ENCODE results near the gene PATJ.

Gene PATJ

GRCh38 chr1:61797045-61797755 is 54.9 kb downstream of the PATJ start:
- no peak for TF ChIP-seq REST (IDR thresholded peaks at IDR 0.05; ENCODE audit: insufficient read depth in 1 of 2, low read depth in 2 of 2, low read length in 2 of 2)
- no peak for TF ChIP-seq FOXP2 (optimal IDR thresholded peaks at IDR 0.05; ENCODE audit: borderline replicate concordance, extremely low read depth, extremely low read length, insufficient read depth)
- TF ChIP-seq SIN3A (IDR thresholded peaks at IDR 0.05; ENCODE audit: borderline replicate concordance, insufficient read depth, low read length): no peak
- no peak for TF ChIP-seq POLR2AphosphoS5 (IDR thresholded peaks at IDR 0.05; ENCODE audit: low read depth, low read length)
- TF ChIP-seq TAF1 (IDR thresholded peaks at IDR 0.05; ENCODE audit: borderline replicate concordance, insufficient read depth, low read length): no peak

GRCh38 chr1:61807606-61808140 is 65.4 kb downstream of the PATJ start:
- TF ChIP-seq SIN3A (IDR thresholded peaks at IDR 0.05; ENCODE audit: borderline replicate concordance, insufficient read depth, low read length) (no peak), FOXP2 (optimal IDR thresholded peaks at IDR 0.05; ENCODE audit: borderline replicate concordance, extremely low read depth, extremely low read length, insufficient read depth) (no peak), TAF1 (IDR thresholded peaks at IDR 0.05; ENCODE audit: borderline replicate concordance, insufficient read depth, low read length) (no peak), REST (IDR thresholded peaks at IDR 0.05; ENCODE audit: insufficient read depth in 1 of 2, low read depth in 2 of 2, low read length in 2 of 2) (no peak), POLR2AphosphoS5 (IDR thresholded peaks at IDR 0.05; ENCODE audit: low read depth, low read length) (no peak)

GRCh38 chr1:61808321-61808720 is 66.0 kb downstream of the PATJ start:
- TF ChIP-seq POLR2AphosphoS5 (IDR thresholded peaks at IDR 0.05; ENCODE audit: low read depth, low read length): no peak
- no peak for TF ChIP-seq FOXP2 (optimal IDR thresholded peaks at IDR 0.05; ENCODE audit: borderline replicate concordance, extremely low read depth, extremely low read length, insufficient read depth)

GRCh38 chr1:61808968-61809367 is 66.7 kb downstream of the PATJ start:
- TF ChIP-seq REST (IDR thresholded peaks at IDR 0.05; ENCODE audit: insufficient read depth in 1 of 2, low read depth in 2 of 2, low read length in 2 of 2): no peak
- no peak for TF ChIP-seq TAF1 (IDR thresholded peaks at IDR 0.05; ENCODE audit: borderline replicate concordance, insufficient read depth, low read length)
- no peak for TF ChIP-seq POLR2AphosphoS5 (IDR thresholded peaks at IDR 0.05; ENCODE audit: low read depth, low read length)
- TF ChIP-seq SIN3A (IDR thresholded peaks at IDR 0.05; ENCODE audit: borderline replicate concordance, insufficient read depth, low read length): no peak
- TF ChIP-seq FOXP2 (optimal IDR thresholded peaks at IDR 0.05; ENCODE audit: borderline replicate concordance, extremely low read depth, extremely low read length, insufficient read depth): no peak

GRCh38 chr1:61812916-61813315 is 70.6 kb downstream of the PATJ start:
- TF ChIP-seq SIN3A (IDR thresholded peaks at IDR 0.05; ENCODE audit: borderline replicate concordance, insufficient read depth, low read length) (no peak), REST (IDR thresholded peaks at IDR 0.05; ENCODE audit: insufficient read depth in 1 of 2, low read depth in 2 of 2, low read length in 2 of 2) (no peak), TAF1 (IDR thresholded peaks at IDR 0.05; ENCODE audit: borderline replicate concordance, insufficient read depth, low read length) (no peak), POLR2AphosphoS5 (IDR thresholded peaks at IDR 0.05; ENCODE audit: low read depth, low read length) (no peak), FOXP2 (optimal IDR thresholded peaks at IDR 0.05; ENCODE audit: borderline replicate concordance, extremely low read depth, extremely low read length, insufficient read depth) (no peak)
